Duodenal mucosa (tissue), 2 donors: ENCODE results near the gene RGMB.

ENCODE experiments used
- H3K27ac ChIP-seq: one replicate; pipeline ENCODE4 v1.7.0; 2013; ENCODE audit warnings: low read depth, low read length
- H3K27me3 ChIP-seq, 2 donors: one replicate each; pipeline ENCODE4 v1.7.0; 2013; ENCODE audit warnings: low read length in 2 of 2, control low read depth in 1 of 2; ENCODE audit not compliant: insufficient read depth in 2 of 2, control insufficient read depth in 1 of 2
- H3K36me3 ChIP-seq, 2 donors: one replicate each; pipeline ENCODE4 v1.7.0; 2013; ENCODE audit warnings: low read length in 2 of 2, control low read depth in 1 of 2; ENCODE audit not compliant: insufficient read depth in 2 of 2, control insufficient read depth in 1 of 2
- H3K4me1 ChIP-seq, 2 donors: one replicate each; pipeline ENCODE4 v1.7.0; 2013; ENCODE audit warnings: low read length in 2 of 2, control low read depth in 1 of 2; ENCODE audit not compliant: insufficient read depth in 2 of 2, control insufficient read depth in 1 of 2
- H3K4me3 ChIP-seq, 2 donors: one replicate each; pipeline ENCODE4 v1.7.0; 2013; ENCODE audit warnings: low read length in 2 of 2, low read depth in 1 of 2
- H3K9ac ChIP-seq, 2 donors: one replicate each; pipeline ENCODE4 v1.7.0; 2013; ENCODE audit warnings: low read length in 2 of 2, low read depth in 1 of 2
- H3K9me3 ChIP-seq, 2 donors: one replicate each; pipeline ENCODE4 v1.7.0; 2013; ENCODE audit warnings: low read length in 2 of 2, control low read depth in 1 of 2; ENCODE audit not compliant: control insufficient read depth in 1 of 2

Gene RGMB

DNA sequence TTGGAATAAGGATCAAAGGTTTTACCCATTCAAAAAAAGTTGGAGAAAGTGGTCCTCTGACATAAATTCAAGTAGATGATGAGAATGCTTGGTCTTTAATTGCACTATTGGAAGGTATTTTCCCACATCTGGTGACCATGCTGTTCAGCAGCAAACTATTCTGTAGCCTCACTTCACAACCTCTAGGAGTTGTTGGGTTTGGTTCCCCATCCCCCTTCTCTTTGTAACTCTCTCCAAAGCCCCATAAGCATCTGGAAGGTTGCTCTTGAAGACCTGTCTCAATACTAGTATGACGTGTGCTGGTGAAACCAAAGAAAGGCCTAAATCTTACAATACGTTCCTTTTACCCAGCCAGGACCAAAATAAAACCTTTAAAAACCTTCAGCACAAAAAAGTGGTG, 8.5 kb downstream of the RGMB start:
- Histone ChIP-seq H3K4me1 (peaks cover 26 to 70% of the 10 kb centered on the region in 2 donors), H3K4me3 (no peak overlapping the region), H3K27ac (no peak overlapping the region)

GRCh38 chr5:98783051-98783649, 9.7 kb downstream of the RGMB start:
- no peaks in the 10 kb centered on the region for H3K9me3 ChIP-seq
- peaks cover 0 to 18% of the 10 kb centered on the region in 2 donors for H3K36me3 ChIP-seq
- no peak overlapping the region for H3K9ac ChIP-seq
- H3K27me3 ChIP-seq, result no peaks in the 10 kb centered on the region
- peaks cover 32 to 79% of the 10 kb centered on the region in 2 donors for H3K4me1 ChIP-seq
- H3K4me3 ChIP-seq, result no peak overlapping the region
- no peak overlapping the region for H3K27ac ChIP-seq

More for the DNA sequence above, 8.5 kb downstream of the RGMB start:
- Histone ChIP-seq H3K36me3 (peaks cover 0 to 18% of the 10 kb centered on the region in 2 donors), H3K27me3 (no peaks in the 10 kb centered on the region), H3K9ac (no peak overlapping the region), H3K9me3 (no peaks in the 10 kb centered on the region)

GRCh38 chr5:98784411-98784810, 10.9 kb downstream of the RGMB start:
- H3K9me3 ChIP-seq, result no peaks in the 10 kb centered on the region
- H3K4me3 ChIP-seq, result no peak overlapping the region
- no peaks in the 10 kb centered on the region for H3K27me3 ChIP-seq
- H3K36me3 ChIP-seq, result peaks cover 0 to 18% of the 10 kb centered on the region in 2 donors
- no peak overlapping the region for H3K27ac ChIP-seq
- H3K4me1 ChIP-seq, result peaks cover 35 to 85% of the 10 kb centered on the region in 2 donors
- H3K9ac ChIP-seq, result no peak overlapping the region

DNA sequence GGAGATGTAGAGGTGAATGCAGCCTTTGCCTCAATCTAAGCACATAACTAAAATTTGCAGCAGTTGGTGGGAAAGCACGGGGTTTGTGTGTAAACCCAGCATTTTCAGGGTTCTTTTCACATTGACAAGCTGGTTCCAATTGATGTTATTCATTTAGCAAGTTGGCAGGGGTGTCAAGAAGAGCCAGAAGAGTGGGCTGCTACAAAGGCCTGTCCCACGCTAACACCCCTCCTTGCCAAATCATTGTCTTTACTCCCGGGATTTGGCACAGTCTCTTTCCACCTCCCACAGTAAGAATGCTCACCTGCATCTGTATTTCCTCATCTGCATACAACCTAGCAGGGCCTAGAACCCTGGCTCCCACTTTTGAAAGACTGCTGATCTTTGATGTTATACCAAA, 11.8 kb downstream of the RGMB start:
- no peak overlapping the region for H3K9ac ChIP-seq
- no peak overlapping the region for H3K27ac ChIP-seq
- peaks cover 0 to 14% of the 10 kb centered on the region in 2 donors for H3K36me3 ChIP-seq
- H3K27me3 ChIP-seq, result no peaks in the 10 kb centered on the region
- peaks cover 29 to 82% of the 10 kb centered on the region in 2 donors for H3K4me1 ChIP-seq
- no peaks in the 10 kb centered on the region for H3K9me3 ChIP-seq
- H3K4me3 ChIP-seq, result no peak overlapping the region

DNA sequence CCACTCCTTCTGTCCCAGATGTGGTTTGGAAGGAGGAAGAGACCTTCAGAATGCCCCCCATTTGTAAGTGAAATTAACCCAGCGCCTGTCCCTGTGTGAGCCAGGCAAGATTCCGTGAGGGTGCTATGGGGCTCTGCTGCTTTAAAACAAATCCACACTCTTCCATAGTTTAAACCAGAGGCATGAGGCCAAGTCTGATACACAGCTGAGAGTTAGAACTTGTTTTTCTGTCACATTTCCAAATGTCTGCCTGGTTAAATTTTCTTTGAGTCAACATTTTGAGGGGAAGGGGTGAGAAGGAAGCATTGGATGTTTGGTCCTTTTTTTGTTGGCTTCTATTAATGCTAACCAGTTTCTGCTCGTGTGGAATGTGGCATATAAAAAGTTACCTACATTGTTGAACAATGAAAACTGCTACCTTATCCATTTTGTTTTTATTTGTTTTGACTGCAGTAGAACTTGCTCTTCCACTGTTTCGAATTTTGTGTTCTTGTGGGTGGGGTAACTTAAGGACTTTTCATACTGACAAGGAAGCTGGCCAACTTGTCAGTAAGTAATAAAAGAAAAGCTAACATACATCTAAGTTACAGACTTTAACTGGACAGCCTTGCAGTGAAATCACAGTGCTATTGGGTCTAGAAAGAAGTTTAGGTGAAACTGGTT, 12.9 kb downstream of the RGMB start:
- Histone ChIP-seq H3K9ac (no peak overlapping the region), H3K27me3 (no peaks in the 10 kb centered on the region), H3K4me3 (peak overlapping the region in 1 of 2 donors; percentile 16), H3K4me1 (peaks cover 29 to 85% of the 10 kb centered on the region in 2 donors), H3K36me3 (peaks cover 0 to 14% of the 10 kb centered on the region in 2 donors), H3K27ac (no peak overlapping the region), H3K9me3 (no peaks in the 10 kb centered on the region)

GRCh38 chr5:98787131-98787719, 13.8 kb downstream of the RGMB start:
- no peak overlapping the region for H3K9ac ChIP-seq
- no peaks in the 10 kb centered on the region for H3K9me3 ChIP-seq
- no peak overlapping the region for H3K27ac ChIP-seq
- H3K4me1 ChIP-seq, result peaks cover 29 to 89% of the 10 kb centered on the region in 2 donors
- H3K27me3 ChIP-seq, result no peaks in the 10 kb centered on the region
- H3K36me3 ChIP-seq, result peaks cover 0 to 14% of the 10 kb centered on the region in 2 donors
- H3K4me3 ChIP-seq, result peak overlapping the region in 1 of 2 donors; percentile 23

- H3K4me3 ChIP-seq, result no peak overlapping the region
- peaks cover 36 to 78% of the 10 kb centered on the region in 2 donors for H3K4me1 ChIP-seq
- H3K9ac ChIP-seq, result peak overlapping the region in 1 of 2 donors; percentile 15
- no peaks in the 10 kb centered on the region for H3K27me3 ChIP-seq
- no peaks in the 10 kb centered on the region for H3K9me3 ChIP-seq
- H3K27ac ChIP-seq, result no peak overlapping the region
- H3K36me3 ChIP-seq, result peaks cover 0 to 11% of the 10 kb centered on the region in 2 donors
These were observed 15.6 kb downstream of the RGMB start for GRCh38 chr5:98789029-98789428.

DNA sequence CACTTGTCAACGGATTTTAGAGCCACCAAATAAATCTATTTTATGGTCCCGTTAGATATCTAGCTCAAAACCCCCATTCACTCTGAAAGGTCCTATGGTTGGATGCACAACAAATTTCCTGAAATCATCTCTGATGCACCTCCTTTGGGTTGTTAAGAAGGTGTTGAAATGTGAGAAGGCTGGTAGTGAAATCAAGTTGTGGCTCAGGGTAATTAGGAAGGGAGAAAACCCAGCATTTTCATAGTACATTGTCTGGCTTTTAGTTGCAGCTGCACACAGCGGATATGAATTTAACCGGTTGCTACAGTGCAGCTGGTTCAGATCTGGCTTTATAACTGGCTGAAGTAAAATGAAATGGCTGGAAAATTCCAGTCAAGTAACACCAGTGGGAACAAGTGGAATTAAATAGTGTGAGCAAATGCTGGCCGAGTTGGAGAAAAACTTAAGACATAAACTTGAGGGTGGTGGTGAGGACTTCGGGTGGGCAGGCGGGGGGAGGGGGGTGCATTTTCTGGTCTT, 17.6 kb downstream of the RGMB start:
- Histone ChIP-seq H3K4me1 (peaks cover 25 to 78% of the 10 kb centered on the region in 2 donors), H3K9ac (no peak overlapping the region), H3K27me3 (no peaks in the 10 kb centered on the region), H3K36me3 (peaks cover 0 to 6% of the 10 kb centered on the region in 2 donors), H3K27ac (no peak overlapping the region), H3K9me3 (no peaks in the 10 kb centered on the region), H3K4me3 (no peak overlapping the region)

DNA sequence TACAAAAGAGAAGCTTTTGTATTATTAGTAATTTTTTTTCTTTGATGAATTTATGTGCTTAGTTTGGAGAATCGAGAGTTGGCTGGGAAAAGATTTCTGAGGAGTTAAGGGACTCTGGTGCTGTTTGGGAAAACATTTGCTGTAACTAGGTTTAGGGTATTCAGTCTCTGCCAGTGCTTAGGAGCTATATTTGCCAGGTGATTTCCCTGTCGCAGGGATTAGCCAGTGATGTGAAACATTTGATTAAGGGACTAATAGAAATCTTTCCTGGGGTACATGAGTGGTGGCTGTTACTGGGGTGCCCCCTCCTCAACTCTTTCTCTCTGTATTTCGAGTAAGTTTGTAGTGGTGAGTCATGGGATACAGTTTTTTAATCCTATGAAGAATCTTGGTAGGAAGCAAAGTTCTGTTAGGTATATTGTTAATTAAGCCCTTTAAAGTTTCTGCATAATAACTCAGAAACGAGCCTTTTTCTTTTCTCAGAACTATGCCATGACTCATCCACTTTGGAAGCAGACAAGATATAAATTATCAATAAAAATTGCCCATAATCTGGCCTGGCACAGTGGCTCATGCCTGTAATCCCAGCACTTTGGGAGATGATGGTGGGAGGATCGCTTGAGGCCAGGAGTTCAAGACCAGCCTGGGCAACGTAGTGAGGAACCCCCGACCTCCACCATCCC, 18.6 kb downstream of the RGMB start:
- Histone ChIP-seq H3K27me3 (no peaks in the 10 kb centered on the region), H3K4me1 (peaks cover 17 to 69% of the 10 kb centered on the region in 2 donors), H3K4me3 (no peak overlapping the region), H3K27ac (no peak overlapping the region), H3K9me3 (no peaks in the 10 kb centered on the region), H3K9ac (no peak overlapping the region), H3K36me3 (peaks cover 0 to 6% of the 10 kb centered on the region in 2 donors)

GRCh38 chr5:98793223-98793622, 19.8 kb downstream of the RGMB start:
- peaks cover 12 to 58% of the 10 kb centered on the region in 2 donors for H3K4me1 ChIP-seq
- no peaks in the 10 kb centered on the region for H3K9me3 ChIP-seq
- H3K27ac ChIP-seq, result no peak overlapping the region
- H3K36me3 ChIP-seq, result peaks cover 0 to 6% of the 10 kb centered on the region in 2 donors
- no peak overlapping the region for H3K9ac ChIP-seq
- H3K27me3 ChIP-seq, result no peaks in the 10 kb centered on the region
- H3K4me3 ChIP-seq, result no peak overlapping the region
